ENCODE results near the gene SCAMP4.

GRCh38 chr19:1949304-1950101 is 44.3 kb downstream of the SCAMP4 start:
- TF ChIP-seq CTCF (IDR thresholded peaks at IDR 0.05; ENCODE audit: poor library complexity, severe bottlenecking) (no peak), EZH2 (IDR thresholded peaks at IDR 0.05; ENCODE audit: borderline replicate concordance, insufficient read depth, low read length, poor library complexity, severe bottlenecking) (no peak), EP300 (conservative IDR thresholded peaks at IDR 0.05; ENCODE audit: poor library complexity, severe bottlenecking) (no peak), SMC3 (conservative IDR thresholded peaks at IDR 0.05; ENCODE audit: poor library complexity) (no peak)
